Fibroblast of skin of scalp (primary cell): ENCODE data around the gene TRIM33.

ENCODE experiments used
- DNase-seq: peaks from one replicate; pipeline ENCODE4 v3.0.0-alpha.2; 2013

TRIM33 gene

DNA sequence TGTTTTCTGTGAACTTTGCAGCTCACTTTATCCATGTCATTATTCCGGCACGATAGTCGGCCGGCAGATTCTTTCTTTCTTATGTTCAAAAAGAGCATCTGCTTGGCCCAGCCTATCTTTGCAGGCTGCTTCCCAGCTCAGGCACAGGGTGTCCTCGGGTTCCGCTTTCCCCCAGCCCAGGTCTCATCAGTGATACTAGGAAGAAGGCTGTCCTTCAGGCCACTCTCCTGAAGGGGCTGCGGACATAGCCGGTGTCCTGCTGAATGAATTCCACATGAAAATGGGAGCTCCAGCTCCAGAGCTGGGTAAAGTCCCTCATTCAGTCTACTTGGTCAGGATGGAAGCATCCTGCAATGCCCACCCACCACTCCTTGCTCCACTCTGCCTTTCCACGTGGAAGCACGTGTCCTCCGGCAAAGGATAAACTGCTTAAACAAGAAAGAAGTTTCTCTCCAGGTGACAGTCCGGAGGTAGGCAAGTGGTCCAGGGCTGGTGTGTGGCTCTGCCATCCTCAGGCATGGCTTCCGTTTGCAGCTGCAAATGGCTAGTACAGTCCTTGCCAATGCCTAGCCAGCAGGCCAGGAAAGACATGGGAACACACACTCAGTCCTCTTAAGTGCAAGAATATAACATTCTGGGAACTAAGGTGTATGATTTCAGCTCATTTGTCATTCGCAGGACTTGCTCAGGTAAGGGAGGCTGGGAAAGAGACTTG, 161.0 kb downstream of the TRIM33 start:
- no peak for DNase-seq

DNA sequence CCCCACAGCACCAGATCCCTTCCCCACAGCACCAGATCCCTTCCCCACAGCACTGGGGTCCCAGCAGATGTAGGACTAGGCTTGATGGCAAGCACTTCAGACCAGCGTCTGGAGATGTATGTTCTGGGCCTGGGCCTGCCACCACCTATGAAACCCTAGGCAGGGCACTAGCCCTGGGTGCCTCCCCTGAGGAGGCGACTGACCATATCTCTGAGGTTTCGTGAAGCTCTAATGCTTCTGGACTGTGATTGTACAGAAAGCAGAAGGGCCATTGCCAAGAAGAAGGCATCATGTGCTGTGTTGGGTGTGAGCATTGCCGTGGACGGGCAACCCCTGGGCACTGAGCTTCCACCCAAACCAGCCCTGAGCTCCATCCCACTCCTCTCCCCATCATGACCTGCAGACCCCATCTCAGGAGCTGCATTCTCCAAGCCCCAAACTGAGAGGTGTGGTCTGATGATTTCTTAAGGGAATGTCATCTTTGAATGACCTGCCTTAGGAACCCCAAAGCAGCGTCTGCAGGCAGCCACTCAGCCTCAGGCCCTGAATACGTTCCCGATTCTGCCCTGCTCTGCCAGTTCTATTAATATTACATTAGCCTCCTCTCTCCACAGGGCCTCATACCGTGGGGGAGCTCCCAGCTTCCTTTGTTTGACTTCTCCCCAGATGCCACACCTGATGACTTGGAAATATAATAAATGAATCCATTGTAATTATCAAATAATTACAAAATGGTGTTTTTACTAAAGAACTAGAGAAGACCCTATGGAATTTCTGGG, 163.4 kb downstream of the TRIM33 start:
- no peak for DNase-seq

DNA sequence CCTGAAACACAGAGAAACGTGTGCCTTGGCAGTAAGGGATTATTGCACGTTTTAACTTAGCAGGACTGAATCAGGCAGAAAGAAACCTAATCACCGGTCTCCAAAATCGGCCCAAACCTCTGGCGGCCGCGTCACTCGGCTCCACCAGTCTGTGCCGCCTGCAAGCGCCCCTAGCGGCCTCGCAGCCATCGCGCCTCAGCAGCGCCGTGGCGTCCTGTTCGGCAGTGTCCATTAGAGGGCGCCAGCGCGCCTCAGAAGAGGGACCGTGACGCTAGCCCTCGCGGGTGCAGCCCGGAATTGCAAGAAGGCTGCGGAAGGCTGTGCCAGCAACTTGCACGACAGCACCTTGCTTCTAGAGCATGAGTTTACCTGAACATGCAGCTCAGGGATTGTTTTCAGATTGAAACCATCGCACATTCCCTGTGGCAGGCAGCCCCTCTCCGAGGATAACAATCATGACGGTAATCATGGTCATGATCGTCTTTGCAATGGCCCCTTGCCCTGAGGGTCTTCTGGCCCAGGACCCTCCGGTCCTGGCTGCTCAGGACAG, 164.4 kb downstream of the TRIM33 start:
- DNase-seq = peak; percentile 91

DNA sequence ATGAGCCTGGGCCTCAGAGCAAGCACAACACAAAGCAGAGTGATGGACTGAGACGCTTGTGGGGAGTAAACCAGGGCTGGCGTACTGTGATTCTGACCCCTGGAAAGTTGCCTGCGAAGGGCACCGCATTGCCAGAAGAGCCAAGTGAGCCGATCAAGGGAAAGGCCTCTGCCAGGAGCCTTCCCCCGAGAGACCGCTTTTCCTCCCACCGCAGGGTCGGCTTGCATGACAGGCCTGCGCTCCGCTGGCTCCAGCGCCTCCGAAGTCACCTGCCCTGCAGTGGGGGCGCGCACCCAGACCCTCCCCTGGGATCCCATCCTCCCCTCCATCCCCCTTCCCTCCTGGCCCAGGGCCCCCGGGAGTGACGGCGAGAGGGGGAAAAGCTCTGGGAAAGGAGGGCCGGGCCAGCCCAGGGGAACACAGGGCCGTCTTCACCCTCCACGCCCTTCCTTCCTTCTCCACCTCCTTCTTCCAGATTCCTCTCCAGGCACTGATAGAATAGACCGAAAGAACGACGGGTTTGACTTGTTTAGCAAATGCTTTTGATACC, 165.0 kb downstream of the TRIM33 start:
- peak; percentile 13 for DNase-seq

DNA sequence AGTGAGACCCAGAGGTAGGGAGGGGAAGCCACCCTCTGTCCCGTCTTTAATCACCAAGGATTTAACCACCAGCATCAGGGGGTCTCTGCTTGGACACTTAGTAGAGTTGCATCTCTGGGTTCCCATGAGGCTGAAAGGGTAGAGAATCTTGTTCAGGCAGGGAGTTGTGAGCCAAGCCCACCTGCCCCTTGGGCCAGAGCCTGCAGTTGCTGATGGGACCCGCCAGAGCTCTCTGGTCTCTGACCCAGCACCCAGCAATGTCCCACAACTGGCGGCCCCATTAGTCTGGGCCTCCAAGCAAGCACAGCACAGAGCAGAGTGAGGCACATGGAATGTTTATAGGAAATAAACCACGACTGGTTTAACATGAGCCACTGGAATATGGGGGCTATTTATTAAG, 166.3 kb downstream of the TRIM33 start:
- DNase-seq = peak; percentile 16
